ENCODE data around the gene NEK4. TPM values are rescaled to one million over a fixed set of nuclear protein-coding genes. Genes with fewer than 3 reads are reported as not detected.

The NEK4 gene
- total and polyA plus RNA-seq, 2 of the 13 experiments (the other 11 are each of a cell fraction or from before 2014, with no cell fraction given) = 16.5 to 38.0 TPM

GRCh38 chr3:52774066-52774713 lies 3.5 kb upstream of the NEK4 start (continued):
- TF ChIP-seq ZNF768 (CRISPR knock-in tag; IDR thresholded peaks at IDR 0.05) (peak; percentile 70; the same call in 1 of the 2 replicates), BORCS8-MEF2B (CRISPR knock-in tag; IDR thresholded peaks at IDR 0.05) (no peak), CHCHD3 (CRISPR knock-in tag; IDR thresholded peaks at IDR 0.05) (no peak), ZNF687 (CRISPR knock-in tag; IDR thresholded peaks at IDR 0.05) (peak; percentile 64), HIC2 (CRISPR knock-in tag; IDR thresholded peaks at IDR 0.05; ENCODE audit: low read depth) (peak; percentile 18; the same call in 1 of the 2 replicates), ZNF788 (CRISPR knock-in tag; IDR thresholded peaks at IDR 0.05; ENCODE audit: borderline replicate concordance) (0 out of 2 replicates have a peak, but pooled peaks have one; percentile 13), GABPB1 (CRISPR knock-in tag; IDR thresholded peaks at IDR 0.05) (0 out of 2 replicates have a peak, but pooled peaks have one; percentile 22), CENPT (CRISPR knock-in tag; IDR thresholded peaks at IDR 0.05; ENCODE audit: low read depth) (0 out of 2 replicates have a peak, but pooled peaks have one; percentile 15), NR2F6 (IDR thresholded peaks at IDR 0.05) (0 out of 2 replicates have a peak, but pooled peaks have one; percentile 34), NR2F6 (CRISPR knock-in tag; IDR thresholded peaks at IDR 0.05) (0 out of 2 replicates have a peak, but pooled peaks have one; percentile 56), CAMTA2 (CRISPR knock-in tag; IDR thresholded peaks at IDR 0.05; ENCODE audit: borderline replicate concordance) (0 out of 2 replicates have a peak, but pooled peaks have one; percentile 59)

Data from HepG2 (cell line).